ENCODE measurements around the gene HAL. TPM values are rescaled to one million over a fixed set of nuclear protein-coding genes. Genes with fewer than 3 reads are reported as not detected.

HAL gene
- total RNA-seq, 1 donor from 2014 or later = 7.3 TPM

GRCh38 chr12:96041181-96041580 is 45.0 kb upstream of the HAL start:
- ATAC-seq (no peak), DNase-seq (no peak)
- peaks cover 24% of the 10 kb centered on the region for H3K4me1 ChIP-seq

DNA sequence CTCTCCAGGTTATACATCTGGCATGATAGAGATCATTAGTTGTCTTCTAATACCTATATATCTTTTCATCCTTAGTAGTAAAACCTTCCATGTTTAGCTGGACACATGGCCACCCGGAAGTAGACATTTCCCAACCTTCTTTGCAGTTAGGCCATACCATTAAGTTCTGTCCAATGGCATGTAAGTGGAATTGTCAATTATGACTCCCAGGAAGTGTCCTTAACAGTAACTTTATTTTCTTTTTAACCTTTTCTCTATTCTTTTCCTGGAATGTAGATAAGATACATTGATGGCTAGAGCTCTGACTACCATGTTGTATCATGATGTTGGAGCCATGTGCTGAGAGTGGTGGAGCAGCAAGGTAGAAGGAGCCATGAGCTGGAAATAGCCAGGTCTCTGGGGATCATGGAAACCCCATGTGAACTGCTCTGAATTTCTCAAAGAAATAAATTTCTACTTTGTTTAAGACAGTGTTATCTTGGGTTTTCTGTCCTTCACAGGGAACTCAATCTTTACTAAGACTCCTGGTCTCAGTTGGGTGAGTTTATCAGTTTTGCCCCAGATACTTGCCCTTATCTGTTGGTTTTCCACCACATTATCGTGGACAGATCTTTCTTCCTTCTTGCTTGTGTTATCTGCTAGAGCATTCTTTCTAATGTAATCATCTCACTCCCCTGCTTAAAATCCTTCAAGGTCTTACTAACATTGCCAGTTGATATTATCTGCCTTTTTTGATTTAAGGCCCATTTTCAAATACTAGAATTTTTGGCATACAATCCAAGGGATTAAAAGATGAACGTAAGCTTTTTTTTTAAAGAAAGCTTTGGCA is 44.4 kb upstream of the HAL start:
- no peaks in the 10 kb centered on the region for H3K27me3 ChIP-seq (ENCODE audit: low read depth)
- no peak for TF ChIP-seq CTCF (IDR thresholded peaks at IDR 0.05)
- no peak overlapping the region for H3K4me3 ChIP-seq
- H3K36me3 ChIP-seq = no peaks in the 10 kb centered on the region
- peaks cover 21% of the 10 kb centered on the region for H3K4me1 ChIP-seq
- no peak overlapping the region for H3K27ac ChIP-seq
- H3K9me3 ChIP-seq = no peaks in the 10 kb centered on the region
- intact Hi-C loops (cut with DNase I) = no loop called here
- DNase-seq (no peak), ATAC-seq (no peak)

More at GRCh38 chr12:96041181-96041580, 45.0 kb upstream of the HAL start:
- Histone ChIP-seq H3K4me3 (no peak overlapping the region), H3K27me3 (ENCODE audit: low read depth) (no peaks in the 10 kb centered on the region), H3K27ac (no peak overlapping the region), H3K36me3 (no peaks in the 10 kb centered on the region), H3K9me3 (no peaks in the 10 kb centered on the region)
- intact Hi-C loops (cut with DNase I) = no loop called here
- TF ChIP-seq CTCF (IDR thresholded peaks at IDR 0.05) = no peak

- intact Hi-C loops (cut with DNase I) = no loop called here
- peaks cover 14% of the 10 kb centered on the region for H3K4me1 ChIP-seq
- no peak for DNase-seq
- H3K9me3 ChIP-seq = no peaks in the 10 kb centered on the region
- no peak for TF ChIP-seq CTCF (IDR thresholded peaks at IDR 0.05)
- no peak overlapping the region for H3K27ac ChIP-seq
- no peak for ATAC-seq
- H3K4me3 ChIP-seq = no peak overlapping the region
- no peaks in the 10 kb centered on the region for H3K27me3 ChIP-seq (ENCODE audit: low read depth)
- H3K36me3 ChIP-seq = no peaks in the 10 kb centered on the region
Measured at GRCh38 chr12:96039516-96039915, 43.4 kb upstream of the HAL start.

DNA sequence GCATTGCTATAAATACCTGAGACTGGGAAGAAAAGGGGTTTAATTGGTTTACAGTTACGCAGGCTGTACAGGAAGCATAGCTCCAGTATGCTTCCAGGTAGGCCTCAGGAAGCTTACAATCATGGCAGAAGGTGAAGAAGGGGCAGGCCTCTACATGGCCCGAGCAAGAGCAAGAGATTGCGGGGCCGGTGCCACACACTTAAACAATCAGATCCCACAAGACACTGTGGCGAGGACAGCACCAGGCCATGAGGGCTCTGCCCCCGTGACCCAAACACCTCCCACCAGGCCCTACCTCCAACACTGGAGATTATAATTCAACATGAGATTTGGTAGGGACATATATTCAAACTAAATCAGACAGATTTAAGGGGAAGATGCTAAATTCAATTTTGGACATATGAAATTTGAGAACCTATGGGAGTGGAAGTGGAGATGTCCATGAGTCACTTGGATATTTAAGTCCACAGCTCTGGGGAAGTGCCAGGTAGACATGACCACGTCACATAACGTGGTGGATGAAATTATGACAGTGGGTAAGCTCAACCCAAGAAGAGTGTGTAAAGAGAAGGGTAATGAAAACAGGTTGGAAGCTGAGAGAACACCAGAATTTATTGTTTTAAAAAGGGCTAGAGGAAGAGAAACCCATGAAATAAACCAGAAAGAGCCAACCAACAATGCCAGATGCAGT is 40.8 kb upstream of the HAL start:
- H3K27me3 ChIP-seq (ENCODE audit: low read depth) = no peaks in the 10 kb centered on the region
- no peaks in the 10 kb centered on the region for H3K36me3 ChIP-seq
- peaks cover 16% of the 10 kb centered on the region for H3K4me1 ChIP-seq
- no peak overlapping the region for H3K27ac ChIP-seq
- intact Hi-C loops (cut with DNase I) = no loop called here
- H3K9me3 ChIP-seq = no peaks in the 10 kb centered on the region
- no peak for ATAC-seq
- H3K4me3 ChIP-seq = no peak overlapping the region
- TF ChIP-seq CTCF (IDR thresholded peaks at IDR 0.05) = no peak
- DNase-seq = no peak

DNA sequence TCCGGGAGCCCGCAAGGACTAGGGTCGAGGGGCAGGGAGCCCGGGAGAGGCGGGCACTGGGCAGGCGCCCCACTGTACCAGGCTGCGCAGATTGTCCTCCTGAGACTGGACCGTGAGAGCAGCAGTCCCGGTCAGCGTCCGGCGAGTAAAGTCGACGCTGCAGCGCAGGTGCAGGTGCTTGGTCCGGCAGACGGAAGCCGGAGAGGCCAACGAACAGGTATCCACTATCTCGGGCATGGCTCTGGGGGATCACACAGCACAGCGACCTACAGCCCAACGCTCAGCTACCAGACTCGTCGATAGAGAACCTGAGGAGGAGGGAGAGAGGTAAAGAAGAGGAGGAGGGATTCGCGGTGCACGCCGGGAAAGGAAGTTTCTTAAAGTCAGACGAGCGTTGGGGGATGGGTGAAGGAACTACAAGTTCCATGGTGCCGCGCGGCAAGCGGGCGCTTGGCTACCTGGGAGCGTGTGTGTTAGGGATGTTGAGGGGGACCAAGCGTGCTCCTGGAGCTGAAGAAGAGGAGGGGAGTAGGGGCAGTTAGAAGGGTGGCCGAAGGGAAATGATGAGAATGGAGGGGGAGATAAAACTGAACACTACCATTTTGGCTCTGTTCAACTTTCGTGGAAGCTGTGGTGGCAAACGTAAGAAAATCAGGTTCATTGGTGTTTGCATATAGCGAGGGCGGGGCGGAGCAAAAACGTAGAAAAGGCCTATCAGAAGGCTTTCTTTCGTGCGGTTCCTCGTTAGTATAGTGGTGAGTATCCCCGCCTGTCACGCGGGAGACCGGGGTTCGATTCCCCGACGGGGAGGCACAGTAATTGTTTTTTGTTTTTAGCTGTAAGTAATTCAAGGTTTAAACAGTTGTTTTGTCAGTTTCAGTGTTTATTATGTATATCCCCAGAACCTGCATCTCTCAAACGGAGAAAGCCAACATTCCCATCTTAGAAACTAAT is 39.4 kb upstream of the HAL start, which contains the start of gene LTA4H:
LTA4H (minus strand) TSS at position 305 of the 954 bp plus-strand sequence; CDS start at position 237, 68 bp downstream.
- no peaks in the 10 kb centered on the region for H3K27me3 ChIP-seq (ENCODE audit: low read depth)
- no peaks in the 10 kb centered on the region for H3K36me3 ChIP-seq
- no peak for TF ChIP-seq CTCF (IDR thresholded peaks at IDR 0.05)
- intact Hi-C loops (cut with DNase I) = no loop called here
- H3K27ac ChIP-seq = peak within 1 kb of the TSS; percentile 89
- ATAC-seq = peak; percentile 97 to 98
- DNase-seq = peak; percentile 99
- H3K9me3 ChIP-seq = no peaks in the 10 kb centered on the region
- H3K4me3 ChIP-seq = peak within 1 kb of the TSS; percentile 98
- peaks cover 26% of the 10 kb centered on the region for H3K4me1 ChIP-seq

Data from lower lobe of right lung (tissue), 2 donors.